ENCODE data around the gene PTPRQ. TPM values are rescaled to one million over a fixed set of nuclear protein-coding genes. Genes with fewer than 3 reads are reported as not detected.
"Not testable (repeated sequence)": the region's sequence is repeated elsewhere in the genome, so short reads cannot be mapped to it uniquely, and the experiment has no call there.

Gene PTPRQ
- total and polyA plus RNA-seq, 4 donors, result 0.26 to 11.7 (median 1.4) TPM

- TF ChIP-seq CTCF (IDR thresholded peaks at IDR 0.05; ENCODE audit: control extremely low read depth, extremely low read depth), result no peak
These were observed 211.7 kb downstream of the PTPRQ start for GRCh38 chr12:80655751-80656150.

GRCh38 chr12:80659512-80660063, 215.6 kb downstream of the PTPRQ start:
- H3K4me1 ChIP-seq (ENCODE audit: control insufficient read depth in 5 of 5, insufficient read depth in 5 of 5, low read length in 5 of 5), result no peaks in the 10 kb centered on the region
- ATAC-seq (ENCODE audit: insufficient read depth, low FRiP score), result no peak
- no peaks in the 10 kb centered on the region for H3K27me3 ChIP-seq (ENCODE audit: control insufficient read depth in 3 of 3, insufficient read depth in 3 of 3, low read length in 2 of 3)
- no peaks in the 10 kb centered on the region for H3K36me3 ChIP-seq (ENCODE audit: control insufficient read depth in 4 of 4, insufficient read depth in 4 of 4, low read length in 4 of 4)
- H3K27ac ChIP-seq (ENCODE audit: low read depth in 1 of 2, low read length in 1 of 2), result no peak overlapping the region
- DNase-seq, result no peak
- no peaks in the 10 kb centered on the region for H3K9me3 ChIP-seq (ENCODE audit: control insufficient read depth in 4 of 4, insufficient read depth in 3 of 4, low read length in 3 of 4)
- WGBS, 2 donors, result 81 to 85% methylated on average over 5 of the region's 5 CpGs
- H3K4me3 ChIP-seq, result no peak overlapping the region
- TF ChIP-seq CTCF (IDR thresholded peaks at IDR 0.05; ENCODE audit: control extremely low read depth, extremely low read depth), result no peak
- H3K9ac ChIP-seq (ENCODE audit: insufficient read depth in 1 of 2, low read length in 2 of 2), result no peak overlapping the region

More at GRCh38 chr12:80655751-80656150, 211.7 kb downstream of the PTPRQ start:
- no peak overlapping the region for H3K4me3 ChIP-seq
- no peaks in the 10 kb centered on the region for H3K27me3 ChIP-seq (ENCODE audit: control insufficient read depth in 3 of 3, insufficient read depth in 3 of 3, low read length in 2 of 3)
- 76 to 77% methylated on average over 2 of the region's 2 CpGs for WGBS, 2 donors
- H3K4me1 ChIP-seq (ENCODE audit: control insufficient read depth in 5 of 5, insufficient read depth in 5 of 5, low read length in 5 of 5), result no peaks in the 10 kb centered on the region
- ATAC-seq (ENCODE audit: insufficient read depth, low FRiP score) (no peak), DNase-seq (no peak)
- no peak overlapping the region for H3K9ac ChIP-seq (ENCODE audit: insufficient read depth in 1 of 2, low read length in 2 of 2)
- H3K27ac ChIP-seq (ENCODE audit: low read depth in 1 of 2, low read length in 1 of 2), result no peak overlapping the region
- H3K36me3 ChIP-seq (ENCODE audit: control insufficient read depth in 4 of 4, insufficient read depth in 4 of 4, low read length in 4 of 4), result no peaks in the 10 kb centered on the region
- H3K9me3 ChIP-seq (ENCODE audit: control insufficient read depth in 4 of 4, insufficient read depth in 3 of 4, low read length in 3 of 4), result no peaks in the 10 kb centered on the region

- Histone ChIP-seq H3K4me1 (ENCODE audit: control insufficient read depth in 5 of 5, insufficient read depth in 5 of 5, low read length in 5 of 5) (no peaks in the 10 kb centered on the region), H3K9me3 (ENCODE audit: control insufficient read depth in 4 of 4, insufficient read depth in 3 of 4, low read length in 3 of 4) (no peaks in the 10 kb centered on the region)
- TF ChIP-seq CTCF (IDR thresholded peaks at IDR 0.05; ENCODE audit: control extremely low read depth, extremely low read depth), result no peak
These were observed 218.6 kb downstream of the PTPRQ start for GRCh38 chr12:80662586-80662985.

GRCh38 chr12:80670214-80670613, 226.2 kb downstream of the PTPRQ start:
- ATAC-seq (ENCODE audit: insufficient read depth, low FRiP score) (no peak), DNase-seq (no peak)
- Histone ChIP-seq H3K9ac (ENCODE audit: insufficient read depth in 1 of 2, low read length in 2 of 2) (no peak overlapping the region), H3K4me3 (no peak overlapping the region), H3K9me3 (ENCODE audit: control insufficient read depth in 4 of 4, insufficient read depth in 3 of 4, low read length in 3 of 4) (no peaks in the 10 kb centered on the region), H3K4me1 (ENCODE audit: control insufficient read depth in 5 of 5, insufficient read depth in 5 of 5, low read length in 5 of 5) (no peaks in the 10 kb centered on the region), H3K36me3 (ENCODE audit: control insufficient read depth in 4 of 4, insufficient read depth in 4 of 4, low read length in 4 of 4) (no peaks in the 10 kb centered on the region), H3K27me3 (ENCODE audit: control insufficient read depth in 3 of 3, insufficient read depth in 3 of 3, low read length in 2 of 3) (no peaks in the 10 kb centered on the region), H3K27ac (ENCODE audit: low read depth in 1 of 2, low read length in 1 of 2) (no peak overlapping the region)
- TF ChIP-seq CTCF (IDR thresholded peaks at IDR 0.05; ENCODE audit: control extremely low read depth, extremely low read depth), result no peak
- WGBS, 2 donors, result 79 to 82% methylated on average over 5 of the region's 5 CpGs

More at GRCh38 chr12:80662586-80662985, 218.6 kb downstream of the PTPRQ start:
- Histone ChIP-seq H3K9ac (ENCODE audit: insufficient read depth in 1 of 2, low read length in 2 of 2) (no peak overlapping the region), H3K36me3 (ENCODE audit: control insufficient read depth in 4 of 4, insufficient read depth in 4 of 4, low read length in 4 of 4) (no peaks in the 10 kb centered on the region), H3K27me3 (ENCODE audit: control insufficient read depth in 3 of 3, insufficient read depth in 3 of 3, low read length in 2 of 3) (no peaks in the 10 kb centered on the region), H3K4me3 (no peak overlapping the region), H3K27ac (ENCODE audit: low read depth in 1 of 2, low read length in 1 of 2) (no peak overlapping the region)
- no peak for ATAC-seq (ENCODE audit: insufficient read depth, low FRiP score)
- DNase-seq, result no peak

GRCh38 chr12:80676042-80676636, 232.1 kb downstream of the PTPRQ start:
- H3K9me3 ChIP-seq (ENCODE audit: control insufficient read depth in 4 of 4, insufficient read depth in 3 of 4, low read length in 3 of 4); H3K4me3 ChIP-seq; H3K4me1 ChIP-seq (ENCODE audit: control insufficient read depth in 5 of 5, insufficient read depth in 5 of 5, low read length in 5 of 5); H3K36me3 ChIP-seq (ENCODE audit: control insufficient read depth in 4 of 4, insufficient read depth in 4 of 4, low read length in 4 of 4); ATAC-seq (ENCODE audit: insufficient read depth, low FRiP score); H3K9ac ChIP-seq (ENCODE audit: insufficient read depth in 1 of 2, low read length in 2 of 2); H3K27ac ChIP-seq (ENCODE audit: low read depth in 1 of 2, low read length in 1 of 2); DNase-seq; H3K27me3 ChIP-seq (ENCODE audit: control insufficient read depth in 3 of 3, insufficient read depth in 3 of 3, low read length in 2 of 3): not testable (repeated sequence)
- WGBS, 2 donors, result 95% methylated on average over 13 of the region's 13 CpGs
